ENCODE measurements around the gene UCHL3. TPM values are rescaled to one million over a fixed set of nuclear protein-coding genes. Genes with fewer than 3 reads are reported as not detected.

UCHL3 gene
- total RNA-seq, 1 experiment from 2014 or later: 50.0 TPM

GRCh38 chr13:75643182-75643581 is 93.6 kb downstream of the UCHL3 start:
- Histone ChIP-seq H3K4me2 (ENCODE audit: low read length) (no peak overlapping the region), H3K27me3 (ENCODE audit: low read length) (no peaks in the 10 kb centered on the region), H3K9ac (ENCODE audit: low read length) (no peak overlapping the region), H3K27ac (ENCODE audit: low read length) (no peak overlapping the region), H3K4me3 (ENCODE audit: low read length) (no peak overlapping the region), H4K20me1 (ENCODE audit: low read length) (peaks cover 5% of the 10 kb centered on the region; the same call in 1 of the 2 replicates), H2AFZ (ENCODE audit: low read length) (no peak overlapping the region), H3F3A (ENCODE audit: low read length, unreplicated experiment) (no peaks in the 10 kb centered on the region), H3K36me3 (ENCODE audit: low read depth, low read length) (no peaks in the 10 kb centered on the region), H3K79me2 (ENCODE audit: low read length) (peaks cover 93% of the 10 kb centered on the region), H3K9me2 (replicated peaks; ENCODE audit: low read length) (no peaks in the 10 kb centered on the region), H3K9me3 (ENCODE audit: low read length) (no peaks in the 10 kb centered on the region), H3K4me1 (ENCODE audit: insufficient read depth, low read length) (no peaks in the 10 kb centered on the region)
- DNase-seq (no peak), ATAC-seq (no peak)
- ChIA-PET CTCF (no interaction called here), POLR2A (ENCODE audit: unreplicated experiment) (no interaction called here)
- TF ChIP-seq EZH2phosphoT487 (IDR thresholded peaks at IDR 0.05; ENCODE audit: borderline replicate concordance, low read length) (no peak), EZH2 (IDR thresholded peaks at IDR 0.05; ENCODE audit: low read length, unreplicated experiment) (no peak), CTCF (conservative IDR thresholded peaks at IDR 0.05; ENCODE audit: low read depth, low read length) (no peak)
- no TSS peak for BruUV-seq (replicated peaks)
- intact Hi-C loops (cut with micrococcal nuclease): no loop called here

GRCh38 chr13:75643693-75644092 is 94.1 kb downstream of the UCHL3 start:
- CTCF ChIA-PET: no interaction called here
- H2AFZ ChIP-seq (ENCODE audit: low read length): no peak overlapping the region
- H3K4me2 ChIP-seq (ENCODE audit: low read length): no peak overlapping the region
- intact Hi-C loops (cut with micrococcal nuclease): no loop called here
- no peak overlapping the region for H3K9ac ChIP-seq (ENCODE audit: low read length)
- no peak overlapping the region for H3K4me3 ChIP-seq (ENCODE audit: low read length)
- peaks cover 92% of the 10 kb centered on the region for H3K79me2 ChIP-seq (ENCODE audit: low read length)
- TF ChIP-seq CTCF (conservative IDR thresholded peaks at IDR 0.05; ENCODE audit: low read depth, low read length) (no peak), EZH2phosphoT487 (IDR thresholded peaks at IDR 0.05; ENCODE audit: borderline replicate concordance, low read length) (no peak), EZH2 (IDR thresholded peaks at IDR 0.05; ENCODE audit: low read length, unreplicated experiment) (no peak)
- H3K27ac ChIP-seq (ENCODE audit: low read length): no peak overlapping the region
- no peaks in the 10 kb centered on the region for H3K4me1 ChIP-seq (ENCODE audit: insufficient read depth, low read length)
- no peak for DNase-seq
- H3K9me2 ChIP-seq (replicated peaks; ENCODE audit: low read length): no peaks in the 10 kb centered on the region
- H3K36me3 ChIP-seq (ENCODE audit: low read depth, low read length): no peaks in the 10 kb centered on the region
- no TSS peak for BruUV-seq (replicated peaks)
- no peaks in the 10 kb centered on the region for H3K9me3 ChIP-seq (ENCODE audit: low read length)
- peaks cover 5% of the 10 kb centered on the region; the same call in 1 of the 2 replicates for H4K20me1 ChIP-seq (ENCODE audit: low read length)
- no peaks in the 10 kb centered on the region for H3F3A ChIP-seq (ENCODE audit: low read length, unreplicated experiment)
- no peak for ATAC-seq
- H3K27me3 ChIP-seq (ENCODE audit: low read length): no peaks in the 10 kb centered on the region
- POLR2A ChIA-PET (ENCODE audit: unreplicated experiment): interaction anchor here (0.6 kb wide), 1 partner anchor 12 kb away, joined by 5 read pairs; no protein-coding TSS in a partner anchor

- intact Hi-C loops (cut with micrococcal nuclease): no loop called here
- no peak for DNase-seq
- no peak overlapping the region for H3K4me2 ChIP-seq (ENCODE audit: low read length)
- no peak for ATAC-seq
- peaks cover 83% of the 10 kb centered on the region for H3K79me2 ChIP-seq (ENCODE audit: low read length)
- CTCF ChIA-PET: no interaction called here
- no peak overlapping the region for H3K9ac ChIP-seq (ENCODE audit: low read length)
- H3K27ac ChIP-seq (ENCODE audit: low read length): no peak overlapping the region
- no peak overlapping the region for H3K4me3 ChIP-seq (ENCODE audit: low read length)
- H3K9me2 ChIP-seq (replicated peaks; ENCODE audit: low read length): no peaks in the 10 kb centered on the region
- no peaks in the 10 kb centered on the region for H3F3A ChIP-seq (ENCODE audit: low read length, unreplicated experiment)
- no peaks in the 10 kb centered on the region for H3K9me3 ChIP-seq (ENCODE audit: low read length)
- no peak overlapping the region for H2AFZ ChIP-seq (ENCODE audit: low read length)
- TF ChIP-seq CTCF (conservative IDR thresholded peaks at IDR 0.05; ENCODE audit: low read depth, low read length) (no peak), EZH2phosphoT487 (IDR thresholded peaks at IDR 0.05; ENCODE audit: borderline replicate concordance, low read length) (no peak), EZH2 (IDR thresholded peaks at IDR 0.05; ENCODE audit: low read length, unreplicated experiment) (no peak)
- BruUV-seq (replicated peaks): no TSS peak
- H3K36me3 ChIP-seq (ENCODE audit: low read depth, low read length): no peaks in the 10 kb centered on the region
- H3K4me1 ChIP-seq (ENCODE audit: insufficient read depth, low read length): no peaks in the 10 kb centered on the region
- POLR2A ChIA-PET (ENCODE audit: unreplicated experiment): no interaction called here
- no peaks in the 10 kb centered on the region; the same call in 1 of the 2 replicates for H4K20me1 ChIP-seq (ENCODE audit: low read length)
- H3K27me3 ChIP-seq (ENCODE audit: low read length): no peaks in the 10 kb centered on the region
Observed at GRCh38 chr13:75645141-75645540, 95.5 kb downstream of the UCHL3 start.

All from PC-3 (cell line).